HepG2 (cell line): ENCODE measurements around the gene FAM83C. TPM values are rescaled to one million over a fixed set of nuclear protein-coding genes. Genes with fewer than 3 reads are reported as not detected.

Experiments
- GTF3A ChIP-seq: sonication (generic); formaldehyde crosslinking; conservative IDR thresholded peaks from 2 replicates; pipeline ENCODE4 v1.4.0; 2020; ENCODE audit warnings: mild to moderate bottlenecking, missing genetic modification reagents
- HBP1 ChIP-seq: IDR thresholded peaks from 2 replicates; pipeline ENCODE4 v1.6.1; 2016; ENCODE audit warnings: low read depth, control low read depth
- HMGXB4 ChIP-seq, 2 experiments: sonication (generic) in 1 of 2; formaldehyde crosslinking in 1 of 2; IDR thresholded peaks; 2 replicates each; pipeline versions ENCODE4 v1.4.0 to v1.6.1; 2018 to 2020; ENCODE audit warnings: missing genetic modification reagents in 2 of 2, borderline replicate concordance in 1 of 2, low read depth in 1 of 2, mild to moderate bottlenecking in 1 of 2, missing biosample characterization in 1 of 2
- KDM2A ChIP-seq: sonication (generic); formaldehyde crosslinking; IDR thresholded peaks from 2 replicates; pipeline ENCODE4 v1.4.0; 2020; ENCODE audit warnings: low read depth, missing genetic modification reagents, borderline replicate concordance
- LCORL ChIP-seq, 2 experiments: fragments of 450-650 bp in 1 of 2; sonication (generic) in 1 of 2; formaldehyde crosslinking in 1 of 2; IDR thresholded peaks; 2 replicates each; pipeline versions ENCODE4 v1.5.0 to v1.6.1; 2017 to 2020; ENCODE audit warnings: antibody characterized with exemption in 1 of 2, missing genetic modification reagents in 1 of 2
- MAZ ChIP-seq, 2 experiments: sonication (generic) in 1 of 2; formaldehyde crosslinking in 1 of 2; IDR thresholded peaks; 2 replicates each; pipeline versions ENCODE4 v1.5.0 to v1.6.1; 2012 to 2020; ENCODE audit warnings: low read depth in 2 of 2, mild to moderate bottlenecking in 2 of 2, borderline replicate concordance in 1 of 2, improper control_type of control experiment in 1 of 2, low read length in 1 of 2, missing genetic modification reagents in 1 of 2, moderate library complexity in 1 of 2
- NRL ChIP-seq: sonication (generic); formaldehyde crosslinking; IDR thresholded peaks from 2 replicates; pipeline ENCODE4 v1.5.0; 2020; ENCODE audit warnings: missing genetic modification reagents, mild to moderate bottlenecking, moderate library complexity, borderline replicate concordance
- THAP9 ChIP-seq: sonication (generic); formaldehyde crosslinking; IDR thresholded peaks from 2 replicates; pipeline ENCODE4; 2020; ENCODE audit warnings: missing genetic modification reagents, mild to moderate bottlenecking, borderline replicate concordance
- ZNF589 ChIP-seq: sonication (generic); formaldehyde crosslinking; conservative IDR thresholded peaks from 2 replicates; pipeline ENCODE4 v1.8.0; 2022; ENCODE audit warnings: mild to moderate bottlenecking, moderate library complexity, missing genetic modification reagents
- ZNF607 ChIP-seq: sonication (generic); formaldehyde crosslinking; IDR thresholded peaks from 2 replicates; pipeline ENCODE4 v1.5.1; 2020; ENCODE audit warnings: missing genetic modification reagents, mild to moderate bottlenecking, borderline replicate concordance
- ZNF678 ChIP-seq: sonication (generic); formaldehyde crosslinking; IDR thresholded peaks from 2 replicates; pipeline ENCODE4 v1.4.0; 2020; ENCODE audit warnings: mild to moderate bottlenecking, missing genetic modification reagents
- ZNF839 ChIP-seq: sonication (generic); formaldehyde crosslinking; IDR thresholded peaks from 2 replicates; pipeline ENCODE4 v1.4.0; 2020; ENCODE audit warnings: missing genetic modification reagents, mild to moderate bottlenecking, borderline replicate concordance
- ZSCAN31 ChIP-seq: sonication (generic); formaldehyde crosslinking; IDR thresholded peaks from 2 replicates; pipeline ENCODE4 v1.5.0; 2020; ENCODE audit warnings: low read depth, mild to moderate bottlenecking, missing genetic modification reagents
- polyA plus RNA-seq, 8 experiments: library from polyadenylated mRNA; depleted of rRNA in 3 of 8; stranded (reverse) in 7 of 8; unstranded in 1 of 8; fragments of >200 nt; fragmentation: Illumina TruSeq in 4 of 8; extraction: Trizol in 4 of 8; gene quantifications; 2 replicates each; pipeline versions ENCODE4 v1.2.1 to v1.2.3, GENCODE V29; 2011 to 2016; ENCODE audit warnings: low read depth in 4 of 8, missing spikeins in 1 of 8, mixed read lengths in 1 of 8; ENCODE audit not compliant: insufficient read depth in 1 of 8
- total RNA-seq, 5 experiments: library from RNA; depleted of rRNA; stranded (reverse); fragments of >200 nt; fragmentation: Illumina TruSeq; extraction: Trizol; gene quantifications; 2 replicates each; pipeline ENCODE4 v1.2.3, GENCODE V29; 2016; ENCODE audit warnings: low read depth in 1 of 5
- TF ChIP-seq, protein P1 (sequence below): IDR thresholded peaks from 2 replicates; pipeline ENCODE4 v1.6.1; 2016; ENCODE audit warnings: control low read depth
- TF ChIP-seq, protein P2 (sequence below): sonication (generic); formaldehyde crosslinking; IDR thresholded peaks from 2 replicates; pipeline ENCODE4 v1.4.0; 2020; ENCODE audit warnings: missing genetic modification reagents

The FAM83C gene
- total and polyA plus RNA-seq, 2 of the 13 experiments (the other 11 are each of a cell fraction or from before 2014, with no cell fraction given) = 0.04 TPM; not detected in 1

GRCh38 chr20:35263532-35264341 is 28.5 kb downstream of the FAM83C start (continued):
- peak; percentile 7; the same call in 1 of the 2 replicates for TF ChIP-seq HBP1 (CRISPR knock-in tag)
- no peak for TF ChIP-seq ZNF678 (CRISPR knock-in tag)
- 0 out of 2 replicates have a peak, but pooled peaks have one; percentile 49 for TF ChIP-seq ZNF839 (CRISPR knock-in tag)
- TF ChIP-seq LCORL (IDR thresholded peaks at IDR 0.05) = no peak
- TF ChIP-seq LCORL (CRISPR knock-in tag; IDR thresholded peaks at IDR 0.05) = 0 out of 2 replicates have a peak, but pooled peaks have one; percentile 3
- no peak for TF ChIP-seq KDM2A (CRISPR knock-in tag)
- TF ChIP-seq THAP9 = no peak
- TF ChIP-seq, protein P1, sequence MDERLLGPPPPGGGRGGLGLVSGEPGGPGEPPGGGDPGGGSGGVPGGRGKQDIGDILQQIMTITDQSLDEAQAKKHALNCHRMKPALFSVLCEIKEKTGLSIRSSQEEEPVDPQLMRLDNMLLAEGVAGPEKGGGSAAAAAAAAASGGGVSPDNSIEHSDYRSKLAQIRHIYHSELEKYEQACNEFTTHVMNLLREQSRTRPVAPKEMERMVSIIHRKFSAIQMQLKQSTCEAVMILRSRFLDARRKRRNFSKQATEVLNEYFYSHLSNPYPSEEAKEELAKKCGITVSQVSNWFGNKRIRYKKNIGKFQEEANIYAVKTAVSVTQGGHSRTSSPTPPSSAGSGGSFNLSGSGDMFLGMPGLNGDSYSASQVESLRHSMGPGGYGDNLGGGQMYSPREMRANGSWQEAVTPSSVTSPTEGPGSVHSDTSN (CRISPR knock-in tag) = 0 out of 2 replicates have a peak, but pooled peaks have one; percentile 0
- peak; percentile 24; the same call in 1 of the 2 replicates for TF ChIP-seq ZSCAN31 (CRISPR knock-in tag)
- TF ChIP-seq ZNF589 = 0 out of 2 replicates have a peak, but pooled peaks have one; percentile 59
- TF ChIP-seq NRL (CRISPR knock-in tag) = peak; percentile 72
- TF ChIP-seq, protein P2, sequence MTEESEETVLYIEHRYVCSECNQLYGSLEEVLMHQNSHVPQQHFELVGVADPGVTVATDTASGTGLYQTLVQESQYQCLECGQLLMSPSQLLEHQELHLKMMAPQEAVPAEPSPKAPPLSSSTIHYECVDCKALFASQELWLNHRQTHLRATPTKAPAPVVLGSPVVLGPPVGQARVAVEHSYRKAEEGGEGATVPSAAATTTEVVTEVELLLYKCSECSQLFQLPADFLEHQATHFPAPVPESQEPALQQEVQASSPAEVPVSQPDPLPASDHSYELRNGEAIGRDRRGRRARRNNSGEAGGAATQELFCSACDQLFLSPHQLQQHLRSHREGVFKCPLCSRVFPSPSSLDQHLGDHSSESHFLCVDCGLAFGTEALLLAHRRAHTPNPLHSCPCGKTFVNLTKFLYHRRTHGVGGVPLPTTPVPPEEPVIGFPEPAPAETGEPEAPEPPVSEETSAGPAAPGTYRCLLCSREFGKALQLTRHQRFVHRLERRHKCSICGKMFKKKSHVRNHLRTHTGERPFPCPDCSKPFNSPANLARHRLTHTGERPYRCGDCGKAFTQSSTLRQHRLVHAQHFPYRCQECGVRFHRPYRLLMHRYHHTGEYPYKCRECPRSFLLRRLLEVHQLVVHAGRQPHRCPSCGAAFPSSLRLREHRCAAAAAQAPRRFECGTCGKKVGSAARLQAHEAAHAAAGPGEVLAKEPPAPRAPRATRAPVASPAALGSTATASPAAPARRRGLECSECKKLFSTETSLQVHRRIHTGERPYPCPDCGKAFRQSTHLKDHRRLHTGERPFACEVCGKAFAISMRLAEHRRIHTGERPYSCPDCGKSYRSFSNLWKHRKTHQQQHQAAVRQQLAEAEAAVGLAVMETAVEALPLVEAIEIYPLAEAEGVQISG (CRISPR knock-in tag) = peak; percentile 28; the same call in 1 of the 2 replicates
- TF ChIP-seq MAZ (IDR thresholded peaks at IDR 0.05; ENCODE audit: borderline replicate concordance, low read depth, low read length) = no peak
- peak; percentile 60; the same call in 1 of the 2 replicates for TF ChIP-seq MAZ (CRISPR knock-in tag; IDR thresholded peaks at IDR 0.05; ENCODE audit: low read depth)
- TF ChIP-seq GTF3A (CRISPR knock-in tag) = no peak
- TF ChIP-seq HMGXB4 (CRISPR knock-in tag; IDR thresholded peaks at IDR 0.05; ENCODE audit: borderline replicate concordance in 1 of 2, low read depth in 1 of 2) = 0 out of 4 replicates have a peak, but pooled peaks of 1 of the 2 experiments have one; percentile 14
- TF ChIP-seq ZNF607 (CRISPR knock-in tag) = peak; percentile 62; the same call in 1 of the 2 replicates
